OCI-LY1 (cell line): ENCODE results near the gene SUMO1.

Source experiments
- CTCF ChIP-seq: fragments of 200-600 bp; sonication (generic), shearing (Covaris generic); IDR thresholded peaks from 2 replicates; pipeline ENCODE4 v1.5.1; 2017; ENCODE audit warnings: mild to moderate bottlenecking, antibody characterized with exemption, low read length, moderate library complexity, mixed read lengths
- EZH2 ChIP-seq: fragments of 200-600 bp; sonication (generic), shearing (Covaris generic); IDR thresholded peaks from 2 replicates; pipeline ENCODE4 v1.8.0; 2017; ENCODE audit warnings: borderline replicate concordance, mixed run types, mild to moderate bottlenecking, antibody characterized with exemption, low read length, moderate library complexity, mixed read lengths

DNA sequence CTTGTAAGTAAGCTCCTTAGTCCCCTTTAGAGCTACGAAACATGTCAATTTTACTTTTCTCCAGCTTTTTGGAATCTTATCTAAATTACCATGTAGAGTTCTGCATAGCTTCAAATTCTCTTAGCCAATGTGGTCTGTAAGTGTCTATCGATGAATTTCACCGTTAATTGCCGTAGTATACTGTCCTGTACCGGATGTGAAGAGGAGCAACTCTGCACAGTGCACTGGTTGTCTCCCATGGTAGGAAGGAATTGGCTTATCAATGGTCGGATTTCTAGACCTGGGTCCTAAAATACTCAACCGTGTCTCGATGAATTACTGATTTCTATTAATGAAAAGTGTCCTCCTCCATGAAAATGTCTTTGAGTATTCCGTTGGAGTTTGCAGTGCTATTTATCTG, 29.1 kb upstream of the SUMO1 start:
- TF ChIP-seq CTCF: no peak
- no peak for TF ChIP-seq EZH2
